GM19351 (cell line): ENCODE results near the gene SIRT6.
A peak's percentile ranks its signal among the peaks of the same experiment; 100 is the strongest.
"Not testable (repeated sequence)": the region's sequence is repeated elsewhere in the genome, so short reads cannot be mapped to it uniquely, and the experiment has no call there.

Experiments used
- ATAC-seq: cut with Tn5 transposase; IDR thresholded peaks from one replicate; pipeline ENCODE4 v1.9.1; 2021; ENCODE audit warnings: mild to moderate bottlenecking, moderate library complexity; ENCODE audit not compliant: unreplicated experiment

SIRT6 gene

DNA sequence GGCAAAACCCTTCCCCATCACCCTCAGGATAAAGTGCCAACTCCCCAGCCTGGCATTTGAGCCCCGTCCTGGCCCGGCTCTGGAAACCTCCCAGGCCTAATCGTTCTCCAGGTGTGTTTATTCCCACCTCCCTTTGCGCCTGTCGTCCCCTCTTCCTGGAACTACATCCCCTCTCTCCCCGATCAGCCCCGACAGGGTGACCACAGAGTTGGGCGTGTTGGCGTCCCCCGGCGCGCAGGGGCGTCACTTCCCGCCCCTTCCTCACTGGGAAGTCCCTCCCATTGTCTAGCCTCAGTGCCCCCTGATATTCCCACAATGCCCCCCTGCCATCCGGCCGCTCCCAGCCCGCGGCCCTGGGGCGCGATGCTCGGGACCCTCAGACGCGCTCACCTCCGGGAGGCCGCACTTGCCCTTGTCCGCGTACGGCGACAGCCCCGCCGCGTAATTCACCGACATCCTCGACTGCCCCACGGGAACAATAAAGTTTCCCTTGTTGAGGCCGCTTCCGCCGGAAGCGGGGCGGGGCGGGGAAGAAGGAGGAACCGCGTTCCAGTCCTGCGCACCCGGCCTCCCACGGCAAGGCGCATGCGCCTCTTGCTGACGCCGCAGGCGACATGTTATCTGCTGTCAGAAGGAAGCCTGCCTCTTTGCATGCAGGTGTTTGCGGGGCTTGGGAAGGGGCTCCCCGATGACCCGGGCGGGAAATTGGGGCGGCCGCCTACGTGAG, at the start of gene SIRT6, which contains the start of gene ANKRD24:
SIRT6 (minus strand) TSS at position 480 of the 727 bp plus-strand sequence; CDS start at position 456, 24 bp downstream.
ANKRD24 (plus strand) TSS at position 606 of the 727 bp plus-strand sequence. CDS start 3,737 bp downstream, outside the sequence.
- ATAC-seq, result peak; percentile 62

DNA sequence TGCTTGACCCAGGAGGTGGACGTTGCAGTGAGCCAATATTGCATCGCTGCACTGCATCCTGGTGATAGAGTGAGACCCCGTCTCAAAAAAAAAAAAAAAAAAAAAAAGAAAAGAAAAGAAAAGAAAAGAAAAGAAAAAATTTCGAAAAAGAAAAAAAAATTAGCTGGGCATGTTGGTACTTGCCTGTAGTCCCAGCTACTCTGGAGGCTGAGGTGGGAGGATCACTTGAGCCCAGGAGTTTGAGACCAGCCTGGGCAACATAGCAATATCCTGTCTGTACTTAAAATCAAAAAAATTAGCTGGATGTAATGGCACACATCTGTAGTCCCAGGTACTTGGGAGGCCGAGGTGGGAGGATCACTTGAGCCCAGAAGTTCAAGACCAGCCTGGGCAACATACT, 49.8 kb upstream of the SIRT6 start:
- ATAC-seq, result not testable (repeated sequence)

GRCh38 chr19:4231521-4231920, 49.2 kb upstream of the SIRT6 start:
- ATAC-seq, result not testable (repeated sequence)

DNA sequence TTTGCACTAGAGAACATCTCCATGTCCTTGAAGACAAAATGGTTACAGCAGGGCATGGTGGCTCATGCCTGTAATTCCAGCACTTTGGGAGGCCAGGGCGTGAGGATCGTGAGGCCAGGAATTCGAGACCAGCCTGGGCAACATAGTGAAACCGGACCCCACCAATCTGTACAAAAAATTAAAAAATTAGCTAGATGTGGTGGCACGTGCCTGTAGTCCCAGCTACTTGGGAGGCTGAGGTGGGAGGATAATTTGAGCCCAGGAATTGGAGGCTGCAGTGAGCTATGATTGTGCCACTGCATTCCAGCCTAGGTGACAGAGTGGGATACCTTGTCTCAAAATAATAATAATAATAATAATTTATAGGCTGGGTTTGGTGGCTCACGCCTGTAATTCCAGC, 47.9 kb upstream of the SIRT6 start:
- ATAC-seq, result not testable (repeated sequence)

GRCh38 chr19:4229179-4229931, 47.0 kb upstream of the SIRT6 start, which contains the start of gene EBI3:
TSS of gene EBI3 (plus strand) at chr19:4229523. CDS start at chr19:4229551, 28 bp downstream.
- peak; percentile 63 for ATAC-seq

DNA sequence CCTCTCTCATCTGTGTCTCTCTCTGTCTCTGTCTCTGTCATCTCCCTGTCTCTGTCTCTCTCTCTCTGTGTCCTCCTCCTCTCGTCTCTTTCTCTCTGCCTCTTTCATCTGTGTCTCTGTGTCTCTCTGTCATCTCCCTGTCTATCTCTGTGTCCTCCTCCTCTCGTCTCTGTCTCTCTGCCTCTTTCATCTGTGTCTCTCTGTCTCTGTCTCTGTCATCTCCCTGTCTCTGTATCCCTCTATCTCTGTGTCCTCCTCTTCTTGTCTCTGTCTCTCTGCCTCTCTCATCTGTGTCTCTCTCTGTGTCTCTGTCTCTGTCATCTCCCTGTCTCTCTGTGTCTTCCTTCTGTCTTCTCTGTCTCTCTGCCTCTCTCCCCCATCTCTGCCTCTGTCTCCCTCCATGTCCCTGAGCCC, 46.4 kb upstream of the SIRT6 start:
- ATAC-seq, result no peak

DNA sequence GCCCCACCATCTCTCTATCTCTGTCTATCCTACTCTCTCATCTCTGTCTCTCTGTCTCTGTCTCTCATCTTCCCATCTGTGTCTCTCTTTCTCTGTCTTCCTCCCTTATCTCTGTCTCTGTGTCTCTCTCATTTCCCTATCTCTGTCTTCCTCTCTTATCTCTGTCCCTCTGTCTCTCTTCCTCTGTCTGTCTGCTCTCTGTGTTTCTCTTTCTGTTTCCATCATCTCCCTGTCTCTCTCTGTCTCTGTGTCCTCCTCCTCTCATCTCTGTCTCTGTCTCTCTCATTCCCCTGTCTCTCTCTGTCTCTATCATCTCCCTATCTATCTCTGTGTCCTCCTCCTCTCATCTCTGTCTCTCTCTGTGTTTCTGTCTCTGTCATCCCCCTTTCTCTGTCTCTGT, 45.4 kb upstream of the SIRT6 start:
- ATAC-seq, result no peak

- no peak for ATAC-seq
These were observed 43.5 kb upstream of the SIRT6 start for GRCh38 chr19:4225885-4226284.

- ATAC-seq, result no peak
These were observed 42.1 kb upstream of the SIRT6 start for GRCh38 chr19:4224470-4224869.

- no peak for ATAC-seq
These were observed 37.8 kb upstream of the SIRT6 start for GRCh38 chr19:4220188-4220587.

GRCh38 chr19:4218523-4218922, 36.2 kb upstream of the SIRT6 start:
- not testable (repeated sequence) for ATAC-seq

DNA sequence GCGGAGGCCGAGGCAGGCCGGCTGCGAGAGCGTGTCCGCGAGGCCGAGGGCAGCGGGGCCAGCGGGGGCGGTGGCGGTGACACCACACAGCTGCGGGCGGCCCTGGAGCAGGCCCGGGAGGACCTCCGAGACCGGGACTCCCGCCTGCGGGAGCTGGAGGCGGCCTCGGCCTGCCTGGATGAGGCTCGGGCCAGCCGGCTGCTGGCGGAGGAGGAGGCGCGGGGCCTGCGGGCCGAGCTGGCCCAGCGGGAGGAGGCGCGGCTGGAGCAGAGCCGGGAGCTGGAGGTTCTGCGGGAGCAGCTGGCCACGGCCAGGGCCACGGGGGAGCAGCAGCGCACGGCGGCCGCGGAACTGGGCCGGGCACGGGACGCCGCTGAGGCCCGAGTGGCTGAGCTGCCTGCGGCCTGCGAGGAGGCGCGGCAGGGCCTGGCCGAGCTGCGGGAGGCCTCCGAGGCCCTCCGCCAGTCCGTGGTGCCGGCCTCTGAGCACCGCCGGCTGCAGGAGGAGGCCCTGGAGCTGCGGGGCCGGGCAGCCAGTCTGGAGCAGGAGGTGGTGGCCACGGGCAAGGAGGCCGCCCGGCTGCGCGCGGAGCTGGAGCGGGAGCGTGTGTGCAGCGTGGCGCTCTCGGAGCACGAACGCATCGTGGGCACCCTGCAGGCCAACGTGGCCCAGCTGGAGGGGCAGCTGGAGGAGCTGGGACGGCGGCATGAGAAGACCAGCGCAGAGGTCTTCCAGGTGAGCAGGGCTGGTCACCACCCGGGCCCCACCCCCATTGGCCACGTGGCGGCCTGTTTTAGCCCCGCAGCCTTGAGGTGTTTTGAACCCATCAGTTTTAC, 35.3 kb upstream of the SIRT6 start:
- no peak for ATAC-seq

DNA sequence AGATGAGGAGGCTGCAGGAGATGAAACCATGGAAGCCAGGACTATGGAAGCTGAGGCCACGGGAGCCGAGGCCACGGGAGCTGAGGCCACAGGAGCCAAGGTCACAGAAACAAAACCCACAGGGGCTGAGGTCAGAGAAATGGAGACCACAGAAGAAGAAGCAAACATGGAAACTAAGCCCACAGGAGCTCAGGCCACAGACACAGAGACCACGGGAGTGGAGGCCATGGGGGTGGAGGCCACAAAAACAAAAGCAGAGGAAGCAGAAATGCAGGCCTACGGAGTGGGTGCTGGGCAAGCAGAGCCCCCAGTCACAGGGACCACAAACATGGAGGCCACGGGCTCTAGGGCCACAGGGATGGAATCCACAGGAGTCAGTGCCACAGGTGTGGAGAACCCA, 34.5 kb upstream of the SIRT6 start:
- ATAC-seq, result no peak

GRCh38 chr19:4215807-4216206, 33.4 kb upstream of the SIRT6 start:
- no peak for ATAC-seq

DNA sequence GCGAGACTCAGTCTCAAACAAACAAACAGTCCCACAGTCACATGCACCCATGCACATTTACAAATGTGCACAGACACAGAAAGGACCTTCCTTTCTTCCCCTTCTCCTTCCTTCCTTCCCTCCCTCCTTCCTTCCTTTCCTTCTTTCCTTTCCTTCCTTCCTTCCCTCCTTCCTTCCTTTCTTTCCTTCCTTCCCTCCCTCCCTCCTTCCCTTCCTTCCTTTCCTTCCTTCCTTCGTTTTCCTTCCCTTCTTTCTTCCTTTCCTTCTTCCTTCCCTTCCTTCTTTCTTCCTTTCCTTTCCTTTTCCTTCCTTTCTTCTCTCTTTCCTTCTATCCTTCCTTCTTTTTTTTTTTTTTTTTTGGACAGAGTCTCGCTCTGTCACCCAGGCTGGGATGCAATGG, 30.8 kb upstream of the SIRT6 start:
- no peak for ATAC-seq

DNA sequence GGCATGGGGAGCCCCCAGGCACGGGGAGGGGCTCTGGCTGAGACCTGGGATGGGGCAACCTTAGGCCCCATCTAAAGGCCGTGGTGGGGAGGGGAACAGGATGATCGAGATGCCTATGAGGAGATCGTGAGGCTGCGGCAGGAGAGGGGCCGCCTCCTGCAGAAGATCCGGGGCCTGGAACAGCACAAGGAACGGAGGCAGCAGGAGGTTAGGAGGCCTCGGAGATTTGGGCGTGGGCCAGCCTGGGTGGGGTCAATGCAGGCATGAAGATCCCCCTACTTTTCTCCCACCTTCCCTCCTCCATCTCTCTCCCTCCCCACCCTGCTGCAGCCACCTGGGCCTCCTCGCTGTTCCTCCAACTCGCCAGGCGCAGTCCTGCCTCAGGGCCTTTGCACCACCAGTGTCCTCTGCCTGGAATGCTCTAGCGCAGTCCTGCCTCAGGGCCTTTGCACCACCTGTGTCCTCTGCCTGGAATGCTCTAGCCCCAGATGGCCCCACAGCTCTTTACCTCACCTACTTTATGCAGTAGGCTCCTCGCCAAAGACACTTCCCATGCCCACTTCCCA, 27.9 kb upstream of the SIRT6 start:
- ATAC-seq, result no peak

DNA sequence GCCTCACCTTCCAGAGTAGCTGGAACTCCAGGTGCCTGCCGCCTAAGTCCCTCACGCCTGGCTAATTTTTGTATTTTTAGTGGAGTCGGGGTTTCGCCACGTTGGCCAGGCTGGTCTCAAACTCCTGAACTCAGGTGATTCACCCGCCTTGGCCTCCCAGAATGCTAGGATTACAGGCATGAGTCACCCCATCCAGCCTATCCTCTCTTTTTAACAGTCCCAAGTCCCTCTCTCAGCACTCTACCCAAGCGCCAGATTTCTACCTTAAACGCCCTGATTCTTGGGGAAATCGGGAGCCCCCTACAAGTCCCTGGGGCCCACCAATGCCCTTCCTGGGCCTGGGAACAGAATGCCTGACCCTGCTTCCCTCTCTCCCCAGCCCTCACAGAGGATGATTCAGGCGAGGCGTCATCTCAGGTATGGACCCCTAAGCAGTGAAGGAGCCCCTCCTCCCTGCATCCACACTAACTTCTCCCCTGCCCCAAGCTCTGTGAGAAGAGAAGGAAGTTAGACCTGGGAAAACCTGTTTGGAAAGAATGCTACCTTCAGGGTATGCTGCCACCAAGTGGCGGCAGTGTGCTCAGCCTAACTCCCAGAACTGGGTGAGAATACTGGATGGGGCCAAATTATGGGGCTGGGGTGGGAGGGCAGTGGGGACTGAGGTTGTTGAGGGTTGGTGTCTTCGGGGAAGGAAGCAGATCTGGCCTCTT, 26.2 kb upstream of the SIRT6 start:
- no peak for ATAC-seq

GRCh38 chr19:4206818-4207484, 24.6 kb upstream of the SIRT6 start:
- ATAC-seq, result no peak

DNA sequence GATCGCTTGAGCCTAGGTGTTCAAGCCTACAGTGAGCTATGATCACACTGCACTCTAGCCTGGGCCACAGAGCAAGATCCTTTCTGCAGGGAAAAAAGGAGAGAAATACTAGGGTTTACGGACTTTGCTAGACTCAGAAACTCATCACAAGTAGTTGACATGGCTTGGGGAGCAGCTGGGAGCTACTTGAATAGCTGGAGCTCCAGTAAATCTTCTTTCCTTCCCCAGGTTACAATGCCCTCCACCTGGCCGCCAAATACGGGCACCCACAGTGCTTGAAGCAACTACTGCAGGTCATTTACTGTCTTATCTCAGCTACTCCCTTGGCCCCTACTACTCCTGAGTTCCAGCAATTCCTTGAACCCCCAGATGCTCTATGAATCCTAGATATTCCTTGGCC, 19.4 kb upstream of the SIRT6 start:
- ATAC-seq, result no peak
